HEK293 (cell line): ENCODE measurements around the gene NPC1.

Experiments used
- CTCF ChIA-PET: fragments of 350-600 bp; formaldehyde crosslinking; extraction: SDS; loops from one replicate; lab custom pipeline; 2021; ENCODE audit warnings: antibody characterized with exemption; lab: Yijun Ruan, JAX
- POLR2A ChIA-PET: fragments of 300-600 bp; formaldehyde crosslinking; extraction: SDS; loops from one replicate; lab custom pipeline; 2020; ENCODE audit warnings: antibody characterized with exemption, inconsistent platforms; lab: Yijun Ruan, JAX
- H3K27ac ChIP-seq: fragments of 200-500 bp; sonication (Bioruptor generic); 2 replicates; pipeline ENCODE4 v1.5.1; 2014; ENCODE audit warnings: low read depth, low read length, control low read depth, inconsistent platforms; ENCODE audit errors: extremely low read depth
- H3K36me3 ChIP-seq, 2 experiments: fragments of 200-500 bp in 1 of 2; sonication (Bioruptor generic) in 1 of 2; 1 replicate in 1 of 2; 2 replicates in 1 of 2; pipeline ENCODE4 v1.5.1; 2014 to 2017; ENCODE audit warnings: inconsistent platforms in 2 of 2, low read length in 2 of 2; ENCODE audit not compliant: control insufficient read depth in 2 of 2, insufficient read depth in 1 of 2
- H3K4me1 ChIP-seq: fragments of 200-500 bp; sonication (Bioruptor generic); 2 replicates; pipeline ENCODE4 v1.5.1; 2014; ENCODE audit warnings: mild to moderate bottlenecking, low read length, inconsistent platforms; ENCODE audit not compliant: control insufficient read depth, insufficient read depth
- H3K4me3 ChIP-seq: 2 replicates; pipeline ENCODE4 v1.5.1; 2011; ENCODE audit warnings: low read depth, mild to moderate bottlenecking, control low read depth, low read length, moderate library complexity
- H3K9me3 ChIP-seq: fragments of 200-500 bp; sonication (Bioruptor generic); 2 replicates; pipeline ENCODE4 v1.5.1; 2014; ENCODE audit warnings: low read depth, low read length, inconsistent platforms; ENCODE audit not compliant: control insufficient read depth, insufficient read depth
- BCL6B ChIP-seq: fragments of 450-650 bp; formaldehyde crosslinking; IDR thresholded peaks from 2 replicates; pipeline ENCODE4 v1.5.1; 2017; ENCODE audit warnings: missing biosample characterization, missing genetic modification characterization
- OSR2 ChIP-seq: fragments of 450-650 bp; formaldehyde crosslinking; IDR thresholded peaks from 2 replicates; pipeline ENCODE4 v1.5.1; 2016; ENCODE audit warnings: missing biosample characterization, missing genetic modification characterization
- PBX3 ChIP-seq: sonication (generic); formaldehyde crosslinking; IDR thresholded peaks from 2 replicates; pipeline ENCODE4 v1.8.1; 2022; ENCODE audit warnings: mild to moderate bottlenecking, moderate library complexity, missing genetic modification reagents
- REST ChIP-seq: fragments of 450-650 bp; formaldehyde crosslinking; IDR thresholded peaks from 2 replicates; pipeline ENCODE4 v1.5.1; 2016; ENCODE audit warnings: missing biosample characterization, missing genetic modification characterization
- SCRT1 ChIP-seq: fragments of 450-650 bp; formaldehyde crosslinking; IDR thresholded peaks from 2 replicates; pipeline ENCODE4 v1.5.1; 2016; ENCODE audit warnings: missing biosample characterization, missing genetic modification characterization, borderline replicate concordance
- SP3 ChIP-seq: fragments of 450-650 bp; formaldehyde crosslinking; IDR thresholded peaks from 2 replicates; pipeline ENCODE4 v1.5.1; 2016; ENCODE audit warnings: missing biosample characterization, missing genetic modification characterization
- TRIM28 ChIP-seq: IDR thresholded peaks from 2 replicates; pipeline ENCODE4 v1.6.1; 2011; ENCODE audit warnings: low read length, control low read depth, borderline replicate concordance
- TSHZ1 ChIP-seq: fragments of 450-650 bp; formaldehyde crosslinking; IDR thresholded peaks from 2 replicates; pipeline ENCODE4 v1.5.1; 2016; ENCODE audit warnings: missing biosample characterization, missing genetic modification characterization, borderline replicate concordance
- ZBTB8A ChIP-seq: fragments of 450-650 bp; formaldehyde crosslinking; IDR thresholded peaks from 2 replicates; pipeline ENCODE4 v1.5.1; 2016; ENCODE audit warnings: missing biosample characterization, missing genetic modification characterization
- ZNF140 ChIP-seq: fragments of 450-650 bp; formaldehyde crosslinking; IDR thresholded peaks from 2 replicates; pipeline ENCODE4 v1.5.1; 2016; ENCODE audit warnings: missing biosample characterization, missing genetic modification characterization
- ZNF155 ChIP-seq: fragments of 450-650 bp; formaldehyde crosslinking; IDR thresholded peaks from 2 replicates; pipeline ENCODE4 v1.5.1; 2016; ENCODE audit warnings: missing biosample characterization, missing genetic modification characterization
- ZNF2 ChIP-seq: fragments of 450-650 bp; formaldehyde crosslinking; IDR thresholded peaks from 2 replicates; pipeline ENCODE4 v1.5.1; 2016; ENCODE audit warnings: missing biosample characterization, missing genetic modification characterization
- ZNF202 ChIP-seq: fragments of 450-650 bp; formaldehyde crosslinking; IDR thresholded peaks from 2 replicates; pipeline ENCODE4 v1.5.1; 2016; ENCODE audit warnings: missing biosample characterization, missing genetic modification characterization, borderline replicate concordance
- ZNF221 ChIP-seq: fragments of 450-650 bp; formaldehyde crosslinking; IDR thresholded peaks from 2 replicates; pipeline ENCODE4 v1.5.1; 2017; ENCODE audit warnings: missing biosample characterization, missing genetic modification characterization, borderline replicate concordance
- ZNF280C ChIP-seq: fragments of 450-650 bp; formaldehyde crosslinking; IDR thresholded peaks from 2 replicates; pipeline ENCODE4 v1.5.1; 2016; ENCODE audit warnings: missing biosample characterization, missing genetic modification characterization
- ZNF341 ChIP-seq: fragments of 450-650 bp; formaldehyde crosslinking; IDR thresholded peaks from 2 replicates; pipeline ENCODE4; 2016; ENCODE audit warnings: low read depth, missing biosample characterization, missing genetic modification characterization
- ZNF362 ChIP-seq: fragments of 450-650 bp; formaldehyde crosslinking; IDR thresholded peaks from 2 replicates; pipeline ENCODE4 v1.5.1; 2016; ENCODE audit warnings: missing biosample characterization, missing genetic modification characterization
- ZNF510 ChIP-seq: fragments of 450-650 bp; formaldehyde crosslinking; IDR thresholded peaks from 2 replicates; pipeline ENCODE4 v1.5.1; 2018; ENCODE audit warnings: mild to moderate bottlenecking, missing genetic modification characterization, missing biosample characterization; ENCODE audit not compliant: insufficient replicate concordance
- ZNF571 ChIP-seq: fragments of 450-650 bp; formaldehyde crosslinking; IDR thresholded peaks from 2 replicates; pipeline ENCODE4 v1.5.0; 2017; ENCODE audit warnings: missing biosample characterization, missing genetic modification characterization
- ZNF623 ChIP-seq: fragments of 450-650 bp; formaldehyde crosslinking; IDR thresholded peaks from 2 replicates; pipeline ENCODE4 v1.5.1; 2016; ENCODE audit warnings: missing biosample characterization, missing genetic modification characterization
- ZNF664 ChIP-seq: fragments of 450-650 bp; formaldehyde crosslinking; IDR thresholded peaks from 2 replicates; pipeline ENCODE4 v1.5.1; 2016; ENCODE audit warnings: missing biosample characterization, missing genetic modification characterization
- ZNF677 ChIP-seq: fragments of 450-650 bp; IDR thresholded peaks from 2 replicates; pipeline ENCODE4 v1.5.0; 2018; ENCODE audit warnings: missing biosample characterization, mild to moderate bottlenecking, missing genetic modification characterization, moderate library complexity
- ZNF768 ChIP-seq: fragments of 450-650 bp; formaldehyde crosslinking; IDR thresholded peaks from 2 replicates; pipeline ENCODE4 v1.5.1; 2018; ENCODE audit warnings: missing biosample characterization, mild to moderate bottlenecking, missing genetic modification characterization
- ZNF830 ChIP-seq: fragments of 450-650 bp; IDR thresholded peaks from 2 replicates; pipeline ENCODE4 v1.5.0; 2018; ENCODE audit warnings: missing biosample characterization, missing genetic modification characterization, low read depth, mild to moderate bottlenecking, moderate library complexity
- ZSCAN23 ChIP-seq: fragments of 450-650 bp; formaldehyde crosslinking; IDR thresholded peaks from 2 replicates; pipeline ENCODE4 v1.5.1; 2016; ENCODE audit warnings: missing biosample characterization, missing genetic modification characterization

NPC1 gene

GRCh38 chr18:23538870-23539269 is 47.4 kb downstream of the NPC1 start:
- Histone ChIP-seq H3K4me1 (no peaks in the 10 kb centered on the region), H3K36me3 (peaks cover 27 to 99% of the 10 kb centered on the region in 2 experiments), H3K4me3 (no peak overlapping the region), H3K27ac (no peak overlapping the region), H3K9me3 (no peaks in the 10 kb centered on the region)
- TF ChIP-seq ZNF664 (tag by site-specific recombination) (no peak), SP3 (no peak), ZNF768 (tag by site-specific recombination) (no peak), TRIM28 (no peak), TSHZ1 (tag by site-specific recombination) (no peak), ZNF830 (no peak), ZNF677 (tag by site-specific recombination) (no peak), OSR2 (no peak), BCL6B (tag by site-specific recombination) (no peak), SCRT1 (tag by site-specific recombination) (no peak), ZNF623 (tag by site-specific recombination) (no peak), ZNF221 (tag by site-specific recombination) (no peak), REST (tag by site-specific recombination) (no peak), ZNF202 (no peak), ZNF155 (tag by site-specific recombination) (no peak)
- ChIA-PET CTCF (no interaction called here), POLR2A (no interaction called here)

GRCh38 chr18:23538001-23538400 is 48.3 kb downstream of the NPC1 start:
- Histone ChIP-seq H3K36me3 (peaks cover 27 to 100% of the 10 kb centered on the region in 2 experiments), H3K4me1 (no peaks in the 10 kb centered on the region), H3K4me3 (no peak overlapping the region), H3K9me3 (no peaks in the 10 kb centered on the region), H3K27ac (no peak overlapping the region)
- POLR2A ChIA-PET: no interaction called here
- CTCF ChIA-PET: interaction anchor here (1.1 kb wide), 1 partner anchor 114 kb away, joined by 3 read pairs; no protein-coding TSS in a partner anchor
- no peak for TF ChIP-seq ZNF510
- no peak for TF ChIP-seq ZNF362
- TF ChIP-seq ZSCAN23 (tag by site-specific recombination): no peak
- no peak for TF ChIP-seq ZNF140 (tag by site-specific recombination)
- TF ChIP-seq ZNF2 (tag by site-specific recombination): no peak
- TF ChIP-seq ZNF571 (tag by site-specific recombination): no peak
- TF ChIP-seq ZNF280C: no peak
- TF ChIP-seq ZBTB8A (tag by site-specific recombination): no peak
- no peak for TF ChIP-seq PBX3 (CRISPR knock-in tag)
- no peak for TF ChIP-seq ZNF341 (tag by site-specific recombination)
